Fibroblast of pulmonary artery (primary cell): ENCODE measurements around the gene CACNA1I.

ENCODE experiments used
- DNase-seq: peaks from one replicate; pipeline ENCODE4 v3.0.0-alpha.2; 2010; ENCODE audit warnings: low read depth
- H3K4me3 ChIP-seq: replicated peaks from 2 replicates; pipeline ENCODE4 v1.5.1; 2011; ENCODE audit warnings: low read depth, mild to moderate bottlenecking, control low read depth, low read length, moderate library complexity
- CTCF ChIP-seq: IDR thresholded peaks from 2 replicates; pipeline ENCODE4 v1.5.1; 2011; ENCODE audit warnings: mild to moderate bottlenecking, control low read depth, low read length, inconsistent platforms; ENCODE audit errors: missing control alignments

CACNA1I gene

GRCh38 chr22:39656495-39657490 is 86.2 kb downstream of the CACNA1I start:
- TF ChIP-seq CTCF = no peak
- no peak for DNase-seq
- H3K4me3 ChIP-seq = no peak overlapping the region

GRCh38 chr22:39658367-39658766 is 87.8 kb downstream of the CACNA1I start:
- no peak for TF ChIP-seq CTCF
- H3K4me3 ChIP-seq = no peak overlapping the region
- no peak for DNase-seq

GRCh38 chr22:39658806-39659463 is 88.4 kb downstream of the CACNA1I start:
- no peak for TF ChIP-seq CTCF
- DNase-seq = no peak
- no peak overlapping the region for H3K4me3 ChIP-seq

GRCh38 chr22:39661501-39661841 is 90.9 kb downstream of the CACNA1I start:
- H3K4me3 ChIP-seq = no peak overlapping the region
- DNase-seq = no peak
- TF ChIP-seq CTCF = no peak

GRCh38 chr22:39661842-39662685 is 91.5 kb downstream of the CACNA1I start:
- TF ChIP-seq CTCF = no peak
- DNase-seq = no peak
- no peak overlapping the region for H3K4me3 ChIP-seq

GRCh38 chr22:39662686-39663052 is 92.1 kb downstream of the CACNA1I start:
- H3K4me3 ChIP-seq = no peak overlapping the region
- no peak for DNase-seq
- no peak for TF ChIP-seq CTCF
